ENCODE data around the gene ISCA2. TPM values are rescaled to one million over a fixed set of nuclear protein-coding genes. Genes with fewer than 3 reads are reported as not detected.

Gene ISCA2
- total RNA-seq, 2 experiments from 2014 or later, result 38.4 to 50.0 TPM

DNA sequence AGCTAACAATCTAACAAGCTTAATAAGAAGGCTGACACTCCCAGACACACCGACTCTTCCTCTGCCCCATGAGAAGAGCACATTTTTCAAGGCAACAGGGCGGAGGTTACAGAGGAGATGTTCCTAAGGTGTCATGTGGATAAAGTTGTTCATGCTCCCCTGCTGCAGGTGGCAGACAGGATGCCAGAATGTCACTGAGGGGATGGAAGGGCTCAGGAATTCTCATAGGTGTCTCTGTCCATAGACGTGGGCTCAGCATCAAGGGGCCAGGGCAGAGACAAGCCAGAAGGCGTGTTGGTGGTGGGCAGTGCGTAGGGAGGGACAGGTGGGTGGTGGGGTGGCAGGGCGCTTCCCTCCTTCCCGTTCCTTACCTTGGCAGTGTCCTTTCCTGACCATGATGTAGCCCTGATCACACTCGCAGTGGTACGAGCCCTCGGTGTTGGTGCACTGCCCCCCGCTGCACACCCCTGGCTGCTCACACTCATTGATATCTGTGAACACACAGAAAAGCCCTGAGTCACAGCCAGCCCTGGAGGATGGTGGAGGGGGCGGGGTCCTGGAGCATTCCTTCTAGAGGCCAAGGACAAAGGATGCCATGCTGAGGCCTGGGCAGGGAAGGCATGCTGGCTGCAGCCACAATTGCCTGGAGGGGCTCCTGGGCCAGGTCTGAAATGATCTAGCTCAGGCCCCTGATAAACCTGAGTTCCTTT, 23.0 kb downstream of the ISCA2 start:
- no peaks in the 10 kb centered on the region for H3K36me3 ChIP-seq (ENCODE audit: insufficient read depth, low read length)
- no TSS peak for BruUV-seq (replicated peaks)
- DNase-seq (ENCODE audit: low spot score), result no peak
- H3K27ac ChIP-seq (ENCODE audit: low read depth, low read length, poor library complexity, severe bottlenecking), result no peak overlapping the region
- no peak overlapping the region for H3K4me3 ChIP-seq (ENCODE audit: low read depth, low read length, poor library complexity, severe bottlenecking)
- ChIA-PET CTCF (ENCODE audit: unreplicated experiment) (no interaction called here), POLR2A (interaction anchor here (0.7 kb wide), 1 partner anchor 9 kb away, joined by 3 read pairs; no protein-coding TSS in a partner anchor)
- no peaks in the 10 kb centered on the region for H3K9me2 ChIP-seq (ENCODE audit: insufficient read depth, low read length)
- no peaks in the 10 kb centered on the region for H3K4me1 ChIP-seq (ENCODE audit: insufficient read depth, low read length, poor library complexity, severe bottlenecking)
- no peaks in the 10 kb centered on the region for H3K79me2 ChIP-seq (ENCODE audit: insufficient read depth, low read depth, low read length)
- no peak for TF ChIP-seq EZH2phosphoT487 (IDR thresholded peaks at IDR 0.05; ENCODE audit: borderline replicate concordance, low read depth, low read length)
- TF ChIP-seq, protein P1, sequence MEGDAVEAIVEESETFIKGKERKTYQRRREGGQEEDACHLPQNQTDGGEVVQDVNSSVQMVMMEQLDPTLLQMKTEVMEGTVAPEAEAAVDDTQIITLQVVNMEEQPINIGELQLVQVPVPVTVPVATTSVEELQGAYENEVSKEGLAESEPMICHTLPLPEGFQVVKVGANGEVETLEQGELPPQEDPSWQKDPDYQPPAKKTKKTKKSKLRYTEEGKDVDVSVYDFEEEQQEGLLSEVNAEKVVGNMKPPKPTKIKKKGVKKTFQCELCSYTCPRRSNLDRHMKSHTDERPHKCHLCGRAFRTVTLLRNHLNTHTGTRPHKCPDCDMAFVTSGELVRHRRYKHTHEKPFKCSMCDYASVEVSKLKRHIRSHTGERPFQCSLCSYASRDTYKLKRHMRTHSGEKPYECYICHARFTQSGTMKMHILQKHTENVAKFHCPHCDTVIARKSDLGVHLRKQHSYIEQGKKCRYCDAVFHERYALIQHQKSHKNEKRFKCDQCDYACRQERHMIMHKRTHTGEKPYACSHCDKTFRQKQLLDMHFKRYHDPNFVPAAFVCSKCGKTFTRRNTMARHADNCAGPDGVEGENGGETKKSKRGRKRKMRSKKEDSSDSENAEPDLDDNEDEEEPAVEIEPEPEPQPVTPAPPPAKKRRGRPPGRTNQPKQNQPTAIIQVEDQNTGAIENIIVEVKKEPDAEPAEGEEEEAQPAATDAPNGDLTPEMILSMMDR (conservative IDR thresholded peaks at IDR 0.05; ENCODE audit: low read length), result no peak
- H2AFZ ChIP-seq (ENCODE audit: low read length), result no peak overlapping the region
- H3K4me2 ChIP-seq (ENCODE audit: low read length), result no peak overlapping the region
- H3K9me3 ChIP-seq (ENCODE audit: low read length), result no peaks in the 10 kb centered on the region
- no peaks in the 10 kb centered on the region for H4K20me1 ChIP-seq (ENCODE audit: insufficient read depth, low read length)
- intact Hi-C loops (cut with micrococcal nuclease; ENCODE audit: unreplicated experiment), result no loop called here

DNA sequence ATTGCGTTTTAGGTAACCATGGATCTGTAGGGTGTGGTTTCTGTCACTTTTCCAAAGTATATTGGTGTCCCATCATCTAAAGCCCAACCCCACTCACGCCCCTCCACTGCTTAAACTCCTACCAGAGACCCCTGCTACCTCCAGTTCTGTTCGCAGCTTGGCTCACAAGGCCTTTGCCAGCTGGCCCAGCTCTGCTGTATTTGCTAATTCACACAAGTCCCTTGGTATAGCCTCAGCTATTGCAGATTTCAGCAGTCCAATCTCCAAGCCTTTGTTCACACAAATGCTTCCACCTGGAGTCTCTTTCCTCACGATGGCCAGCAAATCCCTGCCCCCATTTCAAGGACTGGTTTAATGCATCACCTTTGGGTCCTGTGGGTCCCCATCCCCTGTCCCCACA, 24.2 kb downstream of the ISCA2 start:
- ChIA-PET POLR2A (no interaction called here), CTCF (ENCODE audit: unreplicated experiment) (no interaction called here)
- H3K27ac ChIP-seq (ENCODE audit: low read depth, low read length, poor library complexity, severe bottlenecking), result no peak overlapping the region
- no peak for TF ChIP-seq EZH2phosphoT487 (IDR thresholded peaks at IDR 0.05; ENCODE audit: borderline replicate concordance, low read depth, low read length)
- TF ChIP-seq, protein P1 (conservative IDR thresholded peaks at IDR 0.05; ENCODE audit: low read length), result no peak
- no peak overlapping the region for H3K4me2 ChIP-seq (ENCODE audit: low read length)
- BruUV-seq (replicated peaks), result no TSS peak
- no peak for DNase-seq (ENCODE audit: low spot score)
- no peaks in the 10 kb centered on the region for H3K9me3 ChIP-seq (ENCODE audit: low read length)
- H3K9me2 ChIP-seq (ENCODE audit: insufficient read depth, low read length), result no peaks in the 10 kb centered on the region
- H2AFZ ChIP-seq (ENCODE audit: low read length), result no peak overlapping the region
- intact Hi-C loops (cut with micrococcal nuclease; ENCODE audit: unreplicated experiment), result no loop called here
- H3K36me3 ChIP-seq (ENCODE audit: insufficient read depth, low read length), result no peaks in the 10 kb centered on the region
- H3K4me1 ChIP-seq (ENCODE audit: insufficient read depth, low read length, poor library complexity, severe bottlenecking), result no peaks in the 10 kb centered on the region
- no peaks in the 10 kb centered on the region for H4K20me1 ChIP-seq (ENCODE audit: insufficient read depth, low read length)
- H3K4me3 ChIP-seq (ENCODE audit: low read depth, low read length, poor library complexity, severe bottlenecking), result no peak overlapping the region
- H3K79me2 ChIP-seq (ENCODE audit: insufficient read depth, low read depth, low read length), result no peaks in the 10 kb centered on the region

GRCh38 chr14:74518221-74518620, 24.7 kb downstream of the ISCA2 start:
- TF ChIP-seq EZH2phosphoT487 (IDR thresholded peaks at IDR 0.05; ENCODE audit: borderline replicate concordance, low read depth, low read length), result no peak
- TF ChIP-seq, protein P1 (conservative IDR thresholded peaks at IDR 0.05; ENCODE audit: low read length), result no peak
- DNase-seq (ENCODE audit: low spot score), result no peak
- no peaks in the 10 kb centered on the region for H3K36me3 ChIP-seq (ENCODE audit: insufficient read depth, low read length)
- no peaks in the 10 kb centered on the region for H3K9me3 ChIP-seq (ENCODE audit: low read length)
- no peaks in the 10 kb centered on the region for H3K9me2 ChIP-seq (ENCODE audit: insufficient read depth, low read length)
- BruUV-seq (replicated peaks), result no TSS peak
- no peaks in the 10 kb centered on the region for H4K20me1 ChIP-seq (ENCODE audit: insufficient read depth, low read length)
- H3K79me2 ChIP-seq (ENCODE audit: insufficient read depth, low read depth, low read length), result no peaks in the 10 kb centered on the region
- intact Hi-C loops (cut with micrococcal nuclease; ENCODE audit: unreplicated experiment), result no loop called here
- H3K4me2 ChIP-seq (ENCODE audit: low read length), result no peak overlapping the region
- no peaks in the 10 kb centered on the region for H3K4me1 ChIP-seq (ENCODE audit: insufficient read depth, low read length, poor library complexity, severe bottlenecking)
- no peak overlapping the region for H3K4me3 ChIP-seq (ENCODE audit: low read depth, low read length, poor library complexity, severe bottlenecking)
- H3K27ac ChIP-seq (ENCODE audit: low read depth, low read length, poor library complexity, severe bottlenecking), result no peak overlapping the region
- POLR2A ChIA-PET, result no interaction called here
- no peak overlapping the region for H2AFZ ChIP-seq (ENCODE audit: low read length)
- CTCF ChIA-PET (ENCODE audit: unreplicated experiment), result no interaction called here

All from OCI-LY7 (cell line).